H1 (cell line): ENCODE results near the gene ATE1. TPM values are rescaled to one million over a fixed set of nuclear protein-coding genes. Genes with fewer than 3 reads are reported as not detected.

ENCODE experiments used
- CTCF ChIA-PET: fragments of 300-600 bp; sonication (Branson Sonifier 250); formaldehyde crosslinking; loops from one replicate; lab custom pipeline; 2021; ENCODE audit not compliant: partially characterized antibody; lab: Charles Lee
- POLR2A ChIA-PET: fragments of 300-600 bp; sonication (Branson Sonifier 250); formaldehyde crosslinking; loops from one replicate; lab custom pipeline; 2021; ENCODE audit warnings: inconsistent platforms; ENCODE audit not compliant: partially characterized antibody; lab: Charles Lee
- DNase-seq, 2 experiments: peaks; one replicate each; pipeline versions ENCODE4 v3.0.0 to v3.0.0-alpha.2; 2010 to 2022; ENCODE audit warnings: low spot score in 2 of 2, low read depth in 1 of 2, mixed read lengths in 1 of 2
- FAIRE-seq: peaks from 2 replicates; lab custom pipeline; 2011; peaks lifted over from hg19 to GRCh38; lab: Jason Lieb, UNC
- H2AFZ ChIP-seq: 2 replicates; pipeline ENCODE4 v1.8.1; 2012; ENCODE audit warnings: low read length, inconsistent platforms
- H2AK5ac ChIP-seq: 2 replicates; pipeline ENCODE4 v1.6.1; 2013; ENCODE audit warnings: low read depth, low read length
- H2BK120ac ChIP-seq: replicated peaks from 2 replicates; pipeline ENCODE3; 2013; ENCODE audit warnings: low read depth, low read length, inconsistent platforms
- H2BK12ac ChIP-seq: 2 replicates; pipeline ENCODE4 v1.6.1; 2013; ENCODE audit warnings: low read depth, low read length
- H2BK15ac ChIP-seq: 2 replicates; pipeline ENCODE4 v1.6.1; 2013; ENCODE audit warnings: low read length
- H2BK20ac ChIP-seq: 2 replicates; pipeline ENCODE4 v1.6.1; 2013; ENCODE audit warnings: low read length
- H2BK5ac ChIP-seq: 2 replicates; pipeline ENCODE4 v1.6.1; 2013; ENCODE audit warnings: low read depth, low read length
- H3K14ac ChIP-seq: 2 replicates; pipeline ENCODE4 v1.6.1; 2013; ENCODE audit warnings: inconsistent platforms; ENCODE audit not compliant: insufficient read length
- H3K18ac ChIP-seq: 2 replicates; pipeline ENCODE4 v1.6.1; 2013; ENCODE audit warnings: low read length; ENCODE audit errors: extremely low read depth
- H3K23ac ChIP-seq: 2 replicates; pipeline ENCODE4 v1.6.1; 2013; ENCODE audit warnings: inconsistent platforms; ENCODE audit not compliant: insufficient read length
- H3K23me2 ChIP-seq: 2 replicates; pipeline ENCODE4 v1.6.1; 2013; ENCODE audit warnings: low read depth, low read length
- H3K27ac ChIP-seq: 2 replicates; pipeline ENCODE4 v1.6.1; 2011; ENCODE audit warnings: low read depth, low read length, inconsistent platforms
- H3K27me3 ChIP-seq, 4 experiments: replicated peaks in 1 of 4; 1 replicate in 1 of 4; 2 replicates in 3 of 4; pipeline versions ENCODE4 v1.6.1 to v1.8.1; 2011 to 2013; ENCODE audit warnings: low read length in 3 of 4, mild to moderate bottlenecking in 3 of 4, inconsistent platforms in 2 of 4, mixed read lengths in 2 of 4, moderate library complexity in 1 of 4; ENCODE audit not compliant: control insufficient read depth in 3 of 4, insufficient read depth in 3 of 4; ENCODE audit errors: extremely low read depth in 1 of 4
- H3K36me3 ChIP-seq, 4 experiments: 2 replicates each; pipeline versions ENCODE4 v1.6.1 to v1.8.1; 2011 to 2013; ENCODE audit warnings: mild to moderate bottlenecking in 4 of 4, low read length in 3 of 4, moderate library complexity in 2 of 4, control low read depth in 1 of 4, inconsistent platforms in 1 of 4; ENCODE audit not compliant: insufficient read depth in 4 of 4, control insufficient read depth in 2 of 4
- H3K4ac ChIP-seq: replicated peaks from 2 replicates; pipeline ENCODE3; 2013; ENCODE audit warnings: low read length, low read depth, mixed read lengths, inconsistent platforms; ENCODE audit not compliant: insufficient read length
- H3K4me1 ChIP-seq, 4 experiments: replicated peaks in 1 of 4; 1 replicate in 1 of 4; 2 replicates in 3 of 4; pipeline versions ENCODE4 v1.6.1 to v1.8.1; 2011 to 2013; ENCODE audit warnings: low read length in 3 of 4, inconsistent platforms in 2 of 4, mixed read lengths in 1 of 4; ENCODE audit not compliant: insufficient read depth in 4 of 4, control insufficient read depth in 3 of 4
- H3K4me2 ChIP-seq, 2 experiments: 2 replicates each; pipeline versions ENCODE4 v1.6.1 to v1.8.1; 2011 to 2013; ENCODE audit warnings: low read depth in 2 of 2, low read length in 2 of 2, control low read depth in 1 of 2, inconsistent platforms in 1 of 2, mild to moderate bottlenecking in 1 of 2; ENCODE audit not compliant: insufficient read depth in 1 of 2
- H3K4me3 ChIP-seq, 4 experiments: fragments of 200-600, 300-600 bp in 1 of 4; sonication (generic), shearing (Covaris generic), sonication (Bioruptor Twin) in 1 of 4; 2 replicates each; pipeline versions ENCODE4 v1.5.1 to v1.8.1; 2011 to 2016; ENCODE audit warnings: low read length in 4 of 4, low read depth in 3 of 4, control low read depth in 2 of 4, inconsistent platforms in 2 of 4, mild to moderate bottlenecking in 2 of 4, mixed read lengths in 1 of 4, moderate library complexity in 1 of 4; ENCODE audit not compliant: insufficient read depth in 2 of 4; ENCODE audit errors: extremely low read depth in 1 of 4
- H3K56ac ChIP-seq: replicated peaks from 2 replicates; pipeline ENCODE3; 2013; ENCODE audit warnings: low read depth, mild to moderate bottlenecking, mixed read lengths, low read length, inconsistent platforms; ENCODE audit not compliant: insufficient read length
- H3K79me1 ChIP-seq: 2 replicates; pipeline ENCODE4 v1.6.1; 2013; ENCODE audit warnings: low read depth, low read length, control low read depth
- H3K79me2 ChIP-seq, 2 experiments: 2 replicates each; pipeline versions ENCODE4 v1.6.1 to v1.8.1; 2012 to 2013; ENCODE audit warnings: low read length in 2 of 2, mild to moderate bottlenecking in 2 of 2, inconsistent platforms in 1 of 2; ENCODE audit not compliant: insufficient read depth in 2 of 2, control insufficient read depth in 1 of 2
- H3K9ac ChIP-seq, 4 experiments: replicated peaks in 1 of 4; 1 replicate in 1 of 4; 2 replicates in 3 of 4; pipeline versions ENCODE4 v1.6.1 to v1.8.1; 2011 to 2013; ENCODE audit warnings: low read depth in 3 of 4, low read length in 3 of 4, control low read depth in 2 of 4, mild to moderate bottlenecking in 2 of 4, moderate library complexity in 2 of 4, inconsistent platforms in 1 of 4; ENCODE audit errors: extremely low read depth in 1 of 4
- H3K9me3 ChIP-seq, 2 experiments: 2 replicates each; pipeline versions ENCODE4 v1.6.1 to v1.8.1; 2012 to 2013; ENCODE audit warnings: mild to moderate bottlenecking in 2 of 2, moderate library complexity in 2 of 2, control low read depth in 1 of 2, inconsistent platforms in 1 of 2, low read depth in 1 of 2, low read length in 1 of 2, mixed read lengths in 1 of 2; ENCODE audit not compliant: insufficient read depth in 2 of 2
- H4K20me1 ChIP-seq, 2 experiments: replicated peaks in 1 of 2; 2 replicates each; pipeline versions ENCODE3 to v1.8.1; 2011 to 2013; ENCODE audit warnings: inconsistent platforms in 2 of 2, low read length in 2 of 2, mild to moderate bottlenecking in 1 of 2; ENCODE audit not compliant: insufficient read depth in 2 of 2, control insufficient read depth in 1 of 2
- H4K5ac ChIP-seq: 2 replicates; pipeline ENCODE4 v1.6.1; 2013; ENCODE audit warnings: low read length, low read depth, mixed read lengths, inconsistent platforms; ENCODE audit not compliant: insufficient read length
- H4K8ac ChIP-seq: 2 replicates; pipeline ENCODE4 v1.8.0; 2013; ENCODE audit warnings: mild to moderate bottlenecking, moderate library complexity, low read length, inconsistent platforms; ENCODE audit not compliant: insufficient read depth; ENCODE audit errors: extremely low read depth
- H4K91ac ChIP-seq: replicated peaks from 2 replicates; pipeline ENCODE3; 2013; ENCODE audit warnings: low read length, mixed read lengths, inconsistent platforms; ENCODE audit not compliant: insufficient read length
- ASH2L ChIP-seq: fragments of 200-600, 300-600 bp; sonication (generic); IDR thresholded peaks from one replicate; pipeline ENCODE4 v1.7.1; 2017; ENCODE audit warnings: low read length
- CBX5 ChIP-seq: fragments of 300-800, 300-1000 bp; sonication (generic); IDR thresholded peaks from 2 replicates; pipeline ENCODE4 v1.7.1; 2016; ENCODE audit warnings: antibody characterized with exemption, low read length, low read depth
- CEBPB ChIP-seq: IDR thresholded peaks from 2 replicates; pipeline ENCODE4 v1.6.1; 2012; ENCODE audit warnings: low read depth, low read length
- CHD1 ChIP-seq: IDR thresholded peaks from 2 replicates; pipeline ENCODE4 v1.6.1; 2012; ENCODE audit warnings: low read depth, low read length, improper control_type of control experiment
- KDM4A ChIP-seq: IDR thresholded peaks from one replicate; pipeline ENCODE4 v1.7.1; 2012; ENCODE audit warnings: low read depth, mild to moderate bottlenecking, moderate library complexity, low read length, inconsistent platforms; ENCODE audit not compliant: severe bottlenecking
- MAFK ChIP-seq: IDR thresholded peaks from 2 replicates; pipeline ENCODE4 v1.6.1; 2012; ENCODE audit warnings: low read depth, mild to moderate bottlenecking, improper control_type of control experiment, low read length
- POLR2A ChIP-seq, 2 experiments: IDR thresholded peaks; 1 replicate in 1 of 2; 2 replicates in 1 of 2; pipeline ENCODE4 v1.6.1; 2011; ENCODE audit warnings: low read depth in 2 of 2, low read length in 2 of 2, mild to moderate bottlenecking in 2 of 2; ENCODE audit errors: control extremely low read depth in 1 of 2
- RAD21 ChIP-seq, 2 experiments: IDR thresholded peaks in 1 of 2; conservative IDR thresholded peaks in 1 of 2; 2 replicates each; pipeline ENCODE4 v1.6.1; 2011; ENCODE audit warnings: low read depth in 2 of 2, low read length in 2 of 2, improper control_type of control experiment in 1 of 2, inconsistent platforms in 1 of 2, mild to moderate bottlenecking in 1 of 2, moderate library complexity in 1 of 2
- SIX5 ChIP-seq: IDR thresholded peaks from 2 replicates; pipeline ENCODE4 v1.6.1; 2011; ENCODE audit warnings: mild to moderate bottlenecking, low read depth, low read length
- USF2 ChIP-seq: IDR thresholded peaks from 2 replicates; pipeline ENCODE4 v1.6.1; 2011; ENCODE audit warnings: low read length, improper control_type of control experiment
- YY1 ChIP-seq: IDR thresholded peaks from 2 replicates; pipeline ENCODE4 v1.6.1; 2011; ENCODE audit warnings: low read depth, mild to moderate bottlenecking, low read length
- WGBS, 2 experiments: shearing (Covaris generic) in 1 of 2; methylation state at CpG; one replicate each; pipeline versions ENCODE4 v1.1.6 to v1.1.7; 2013 to 2015; ENCODE audit warnings: low lambda C conversion rate in 2 of 2, mixed read lengths in 2 of 2, inconsistent platforms in 1 of 2, low coverage in 1 of 2, missing lambda C conversion rate in 1 of 2; ENCODE audit not compliant: insufficient replicate concordance in 2 of 2, insufficient coverage in 1 of 2, insufficient read length in 1 of 2; ENCODE audit errors: extremely low coverage in 1 of 2, missing lambda C conversion rate in 1 of 2; 5-methylcytosine and 5-hydroxymethylcytosine counted together
- polyA plus RNA-seq, 7 experiments: library from polyadenylated mRNA; depleted of rRNA in 3 of 7; stranded (reverse) in 5 of 7; unstranded in 2 of 7; fragments of >200 nt in 5 of 7; fragments of 200-250 nt in 2 of 7; gene quantifications; 1 replicate in 5 of 7; 2 replicates in 1 of 7; 4 replicates in 1 of 7; pipeline versions ENCODE4 v1.2.1 to v1.2.3, GENCODE V29; 2011 to 2013; ENCODE audit warnings: missing spikeins in 2 of 7, mixed read lengths in 2 of 7
- total RNA-seq: library from RNA; stranded (reverse); fragmentation: NEBNext Ultra II Directional; extraction: Animal tissue kit (Norgen Biotek cat#: 25700); gene quantifications from 2 replicates; pipeline ENCODE4 v1.2.1, GENCODE V29; 2021

ATE1 gene
- total and polyA plus RNA-seq, 2 of the 8 experiments (the other 6 are each of a cell fraction or from before 2014, with no cell fraction given): 8.8 to 26.9 TPM

DNA sequence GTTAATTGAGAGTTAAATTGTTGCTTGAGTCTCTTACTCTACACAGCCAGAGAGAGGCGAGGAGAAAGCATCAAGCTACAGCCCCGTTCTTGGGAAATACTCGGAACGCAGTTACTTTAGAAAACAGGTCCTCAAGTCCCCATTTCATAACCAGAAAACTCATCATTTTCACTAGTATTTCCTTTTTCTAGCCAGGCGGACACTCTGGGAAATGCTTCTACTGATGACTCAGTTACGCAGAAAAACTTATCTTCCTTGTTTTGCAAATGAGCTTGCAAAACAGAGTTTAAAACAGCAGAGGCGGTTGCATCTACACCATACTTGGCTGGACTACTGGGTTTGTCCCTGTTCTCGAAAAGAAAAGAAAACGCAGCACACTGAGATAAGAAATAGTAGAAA is 218.2 kb downstream of the ATE1 start:
- WGBS, 2 experiments: 41% methylated on average over 9 of the region's 9 CpGs; no CpG with 5 or more reads in 1 of the 2 experiments

More for the DNA sequence above, 218.2 kb downstream of the ATE1 start:
- Histone ChIP-seq H2BK15ac (no peak overlapping the region), H3K56ac (no peak overlapping the region), H3K9ac (no peak overlapping the region), H3K27me3 (no peaks in the 10 kb centered on the region)
- TF ChIP-seq RAD21 (IDR thresholded peaks at IDR 0.05 in 1 of 2, conservative IDR thresholded peaks at IDR 0.05 in 1 of 2; ENCODE audit: low read depth in 2 of 2, low read length in 2 of 2) (no peak), SIX5 (no peak), POLR2A (IDR thresholded peaks at IDR 0.05; ENCODE audit: control extremely low read depth in 1 of 2, low read depth in 2 of 2, low read length in 2 of 2) (no peak), CHD1 (no peak), CEBPB (no peak), ASH2L (no peak), CBX5 (no peak), MAFK (no peak), USF2 (no peak), KDM4A (no peak), YY1 (no peak)
- TF ChIP-seq, all 59 proteins: peak for 0
- no peak overlapping the region for H2BK120ac ChIP-seq
- no peak overlapping the region for H2BK5ac ChIP-seq
- no peak overlapping the region for H2AK5ac ChIP-seq
- H3K4me2 ChIP-seq: peak overlapping the region; percentile 46 to 47; a peak in 3 of 4 replicates
- no peak overlapping the region for H4K8ac ChIP-seq
- FAIRE-seq (no peak), DNase-seq (no peak)
- no peak overlapping the region for H2BK12ac ChIP-seq
- peak overlapping the region in 1 of 4 experiments; percentile 28; a peak in 3 of 8 replicates for H3K4me3 ChIP-seq
- H4K20me1 ChIP-seq: no peaks in the 10 kb centered on the region
- H4K5ac ChIP-seq: no peak overlapping the region
- ChIA-PET CTCF (interaction anchor here (1.0 to 5.2 kb wide), 3 partner anchors 13 to 83 kb away, joined by 3 to 33 read pairs (median 4); no protein-coding TSS in a partner anchor), POLR2A (no interaction called here)
- no peak overlapping the region for H2BK20ac ChIP-seq
- peaks cover 0 to 5% of the 10 kb centered on the region in 2 experiments; a peak in 1 of 4 replicates for H3K9me3 ChIP-seq
- H3K79me1 ChIP-seq: no peaks in the 10 kb centered on the region
- H4K91ac ChIP-seq: no peak overlapping the region
- H3K79me2 ChIP-seq: no peaks in the 10 kb centered on the region
- H3K14ac ChIP-seq: no peak overlapping the region
- no peak overlapping the region for H3K18ac ChIP-seq
- H3K23me2 ChIP-seq: 0 out of 2 replicates have a peak, but pooled peaks cover 2% of the 10 kb centered on the region
- no peak overlapping the region for H3K4ac ChIP-seq
- no peak overlapping the region for H3K27ac ChIP-seq
- H3K23ac ChIP-seq: no peak overlapping the region
- H3K4me1 ChIP-seq: peaks cover 9 to 18% (median 18%) of the 10 kb centered on the region in 4 experiments; a peak in 5 of 7 replicates
- H2AFZ ChIP-seq: peak overlapping the region; percentile 61; the same call in 1 of the 2 replicates
- no peaks in the 10 kb centered on the region for H3K36me3 ChIP-seq
